Left lobe of liver (tissue), 2 donors: ENCODE data around the gene HSPG2. TPM values are rescaled to one million over a fixed set of nuclear protein-coding genes. Genes with fewer than 3 reads are reported as not detected.
"Not testable (repeated sequence)": the region's sequence is repeated elsewhere in the genome, so short reads cannot be mapped to it uniquely, and the experiment has no call there.

Source experiments
- ATAC-seq: fragments of 200-7000 bp; cut with Tn5 transposase; one replicate; pipeline ENCODE4 v1.9.1; 2020; ENCODE audit warnings: mild to moderate bottlenecking, moderate library complexity
- DNase-seq: peaks from one replicate; pipeline ENCODE4 v3.0.0-alpha.2; 2020; ENCODE audit warnings: low spot score
- total RNA-seq: library from RNA; stranded (reverse); gene quantifications from one replicate; pipeline ENCODE4 v1.2.1, GENCODE V29; 2021
- donor health status: DM: no; HTN: no; CAD: no; lungs with moderate emphysema.
- donor health status: DM: no; HTN: yes; CAD: no.

The HSPG2 gene
- total RNA-seq: 50.8 TPM

DNA sequence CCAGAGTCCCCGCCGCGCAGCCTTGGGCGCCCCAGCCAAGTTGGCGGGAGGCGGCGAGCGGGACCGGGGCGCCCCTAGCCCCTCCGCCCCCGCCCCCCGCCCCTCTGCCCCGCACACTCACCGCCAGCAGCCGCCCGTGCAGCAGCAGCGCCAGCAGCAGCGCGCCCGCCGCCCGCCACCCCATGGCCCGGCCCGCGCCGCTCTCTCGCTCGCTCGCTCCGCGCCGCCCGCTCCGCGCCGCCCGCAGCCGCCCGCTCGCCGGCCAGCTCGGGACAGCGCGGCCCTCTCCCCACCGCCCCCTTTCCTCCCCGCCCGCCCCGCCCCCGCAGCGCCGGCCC is at the start of gene HSPG2:
HSPG2 (minus strand) TSS at position 277 of the 338 bp plus-strand sequence; CDS start at position 184, 93 bp downstream.
- ATAC-seq (no peak), DNase-seq (no peak)

DNA sequence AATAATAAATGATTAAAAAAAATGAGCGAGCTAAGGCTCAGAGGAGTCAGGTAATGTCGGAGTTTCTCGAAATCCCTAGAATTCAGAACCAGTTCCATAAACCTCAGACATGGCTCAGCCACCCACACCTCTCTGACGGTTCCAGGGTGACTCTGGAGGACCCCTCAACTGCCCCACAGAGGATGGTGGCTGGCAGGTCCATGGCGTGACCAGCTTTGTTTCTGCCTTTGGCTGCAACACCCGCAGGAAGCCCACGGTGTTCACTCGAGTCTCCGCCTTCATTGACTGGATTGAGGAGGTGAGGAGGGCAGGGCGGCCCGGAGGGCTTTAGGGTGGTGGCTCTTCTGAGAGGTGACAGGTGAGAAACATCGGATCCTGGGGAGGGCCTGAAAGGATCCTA is 49.3 kb upstream of the HSPG2 start:
- ATAC-seq, DNase-seq: not testable (repeated sequence)

DNA sequence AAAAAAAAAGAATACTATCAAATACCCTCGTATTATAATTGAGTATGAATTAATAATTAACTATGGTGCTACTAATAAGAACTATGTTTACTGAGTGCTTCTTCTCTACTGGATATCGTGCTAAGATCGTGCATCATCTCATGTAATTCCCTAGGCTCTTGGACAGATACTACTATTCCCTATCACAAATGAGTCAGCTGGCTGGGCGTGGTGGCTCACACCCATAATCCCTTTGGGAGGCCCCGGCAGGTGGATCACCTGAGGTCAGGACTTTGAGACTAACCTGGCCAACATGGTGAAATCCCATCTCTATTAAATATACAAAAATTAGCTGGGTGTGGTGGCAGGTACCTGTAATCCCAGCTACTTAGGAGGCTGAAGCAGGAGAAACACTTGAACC is 48.8 kb upstream of the HSPG2 start:
- not testable (repeated sequence) for ATAC-seq, DNase-seq

DNA sequence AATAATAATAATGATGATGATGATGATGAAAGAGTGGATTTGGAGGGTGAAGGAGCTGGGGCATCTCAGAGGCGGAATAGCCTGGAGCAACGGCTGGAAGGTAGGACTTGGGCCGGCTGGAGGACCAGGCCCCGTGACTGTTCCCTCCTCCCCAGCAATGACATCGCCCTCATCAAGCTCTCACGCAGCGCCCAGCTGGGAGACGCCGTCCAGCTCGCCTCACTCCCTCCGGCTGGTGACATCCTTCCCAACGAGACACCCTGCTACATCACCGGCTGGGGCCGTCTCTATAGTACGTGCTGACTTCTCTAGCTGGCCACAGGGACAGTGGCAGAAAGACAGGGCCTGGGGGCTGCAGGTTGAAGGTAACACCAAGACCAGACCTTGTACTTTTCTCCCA is 46.4 kb upstream of the HSPG2 start:
- not testable (repeated sequence) for DNase-seq, ATAC-seq

DNA sequence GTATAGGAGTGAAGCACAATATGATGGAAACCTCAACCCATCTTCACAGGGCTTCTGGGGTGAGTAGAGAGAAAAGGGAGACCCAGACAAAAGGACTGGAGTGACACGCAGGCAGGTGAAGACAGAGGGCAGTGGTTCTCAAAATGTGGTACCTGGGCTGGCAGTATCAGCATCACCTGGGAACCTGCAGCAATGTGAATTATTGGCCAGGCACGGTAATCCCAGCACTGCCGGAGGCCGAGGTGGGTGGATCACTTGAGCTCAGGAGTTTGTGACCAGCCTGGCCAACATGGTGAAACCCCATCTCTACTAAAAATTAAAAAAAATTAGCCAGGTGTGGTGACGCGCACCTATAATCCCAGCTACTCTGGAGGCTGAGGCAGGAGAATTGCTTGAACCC is 45.0 kb upstream of the HSPG2 start:
- not testable (repeated sequence) for ATAC-seq

DNA sequence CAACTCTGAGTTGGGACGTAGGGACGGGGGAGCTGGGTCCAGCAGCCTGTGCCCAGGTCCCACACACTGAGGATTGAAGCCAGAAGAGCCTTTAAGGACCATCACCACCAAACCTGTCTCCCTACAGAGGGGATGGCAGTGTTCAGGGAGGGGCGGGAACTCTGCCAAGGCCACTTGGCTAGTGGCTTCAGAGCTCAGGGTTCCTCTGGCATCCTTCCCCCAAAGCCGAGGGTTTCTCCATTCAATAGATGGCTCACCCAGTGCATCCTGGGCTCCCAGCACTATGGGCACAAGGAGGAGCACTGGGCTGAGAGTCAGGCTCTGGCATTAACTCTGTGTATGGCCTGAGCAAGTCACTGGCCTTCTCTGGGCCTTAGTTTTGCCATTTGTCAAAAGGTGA is 44.1 kb upstream of the HSPG2 start:
- peak; percentile 65 for ATAC-seq
- not testable (repeated sequence) for DNase-seq

More for the DNA sequence above, 45.0 kb upstream of the HSPG2 start:
- DNase-seq: not testable (repeated sequence)

DNA sequence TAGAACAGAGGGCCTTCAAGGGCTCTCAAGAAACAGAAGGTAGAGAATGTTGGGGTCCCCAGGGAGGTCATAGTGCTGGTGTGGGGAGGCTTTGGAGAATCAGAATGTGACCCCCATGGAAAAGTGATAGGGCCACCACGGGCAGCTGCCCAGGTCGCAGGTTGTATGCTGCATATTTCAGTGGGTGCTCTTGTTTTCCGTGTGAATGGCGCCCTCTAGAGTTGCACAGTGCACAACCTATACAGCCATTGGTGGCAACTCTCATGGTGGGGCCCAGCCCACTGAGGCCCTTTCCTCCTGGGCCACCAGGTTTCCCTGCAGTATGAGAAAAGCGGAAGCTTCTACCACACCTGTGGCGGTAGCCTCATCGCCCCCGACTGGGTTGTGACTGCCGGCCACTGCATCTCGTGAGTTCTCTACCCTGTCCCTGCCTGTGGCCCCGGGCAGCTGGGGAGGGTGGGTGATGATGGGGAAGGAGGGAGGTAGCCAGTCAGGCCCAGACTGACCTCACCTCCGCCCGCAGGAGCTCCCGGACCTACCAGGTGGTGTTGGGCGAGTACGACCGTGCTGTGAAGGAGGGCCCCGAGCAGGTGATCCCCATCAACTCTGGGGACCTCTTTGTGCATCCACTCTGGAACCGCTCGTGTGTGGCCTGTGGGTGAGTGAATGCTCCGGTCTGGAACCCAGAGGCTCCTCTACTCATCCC is 43.6 kb upstream of the HSPG2 start:
- not testable (repeated sequence) for DNase-seq
- ATAC-seq: peak; percentile 69

DNA sequence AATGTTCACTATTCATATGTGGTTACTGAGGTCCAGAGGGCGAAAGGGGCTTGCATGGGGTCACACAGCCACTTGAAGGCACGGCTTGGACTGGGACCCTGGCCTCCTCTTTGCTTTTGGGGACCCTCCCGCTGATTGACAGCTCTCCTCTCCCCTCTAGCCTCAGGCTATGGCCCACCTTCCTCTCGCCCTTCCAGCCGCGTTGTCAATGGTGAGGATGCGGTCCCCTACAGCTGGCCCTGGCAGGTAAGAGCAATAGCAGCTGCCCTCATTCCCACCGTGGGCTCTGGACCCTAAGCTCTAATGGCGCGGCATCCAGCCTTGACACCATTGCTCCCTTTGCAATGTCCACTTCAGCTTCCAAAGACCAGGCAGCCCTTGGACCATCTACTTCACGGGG is 41.1 kb upstream of the HSPG2 start:
- ATAC-seq: not testable (repeated sequence)

DNA sequence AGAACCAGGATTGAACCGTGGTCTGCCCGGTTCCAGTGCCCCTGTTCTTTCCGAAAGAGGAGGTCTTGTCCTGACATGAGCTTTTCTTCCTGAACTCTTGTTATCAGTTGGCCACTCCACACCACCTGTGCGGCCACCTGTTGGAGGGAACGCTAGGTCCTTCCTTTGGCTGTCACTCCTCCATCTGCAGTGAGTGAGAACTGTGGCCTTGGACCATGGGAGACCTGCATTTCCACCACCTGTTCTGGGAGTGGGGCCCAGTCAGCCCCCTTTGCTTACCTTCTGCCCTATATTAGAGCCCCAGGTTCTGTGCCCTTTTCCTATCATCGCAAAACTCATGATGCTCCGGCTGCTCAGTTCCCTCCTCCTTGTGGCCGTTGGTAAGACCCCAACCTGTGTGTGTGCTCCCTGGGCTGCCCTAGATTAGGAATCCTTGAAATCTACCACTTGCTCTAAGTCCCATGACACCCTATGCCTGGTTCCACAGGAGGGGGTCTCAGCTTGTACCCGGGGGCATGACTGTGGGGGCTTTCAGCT is 39.7 kb upstream of the HSPG2 start, which contains the start of gene CELA3B:
CELA3B (plus strand) TSS at position 320 of the 537 bp plus-strand sequence; CDS start at position 338, 18 bp downstream.
- DNase-seq, ATAC-seq: not testable (repeated sequence)

More for the DNA sequence above, 41.1 kb upstream of the HSPG2 start:
- not testable (repeated sequence) for DNase-seq

DNA sequence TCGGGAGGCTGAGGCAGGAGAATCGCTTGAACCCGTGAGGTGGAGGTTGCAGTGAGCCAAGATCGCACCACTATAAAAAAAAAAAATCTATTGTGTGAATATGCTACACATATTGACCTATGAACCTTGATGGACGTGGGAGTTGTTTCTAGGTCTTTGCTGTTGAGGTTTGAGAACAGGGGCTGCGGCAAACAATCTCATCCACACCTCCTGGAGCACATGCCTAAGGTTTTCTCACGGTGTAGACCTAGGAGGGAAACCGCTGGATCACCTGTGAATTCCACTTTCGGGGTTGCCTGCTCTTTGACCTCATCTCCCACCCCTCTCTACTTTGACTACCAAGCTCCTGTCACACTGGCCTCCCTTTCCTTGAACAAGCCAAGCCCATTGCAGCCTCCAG is 38.2 kb upstream of the HSPG2 start:
- DNase-seq, ATAC-seq: not testable (repeated sequence)

DNA sequence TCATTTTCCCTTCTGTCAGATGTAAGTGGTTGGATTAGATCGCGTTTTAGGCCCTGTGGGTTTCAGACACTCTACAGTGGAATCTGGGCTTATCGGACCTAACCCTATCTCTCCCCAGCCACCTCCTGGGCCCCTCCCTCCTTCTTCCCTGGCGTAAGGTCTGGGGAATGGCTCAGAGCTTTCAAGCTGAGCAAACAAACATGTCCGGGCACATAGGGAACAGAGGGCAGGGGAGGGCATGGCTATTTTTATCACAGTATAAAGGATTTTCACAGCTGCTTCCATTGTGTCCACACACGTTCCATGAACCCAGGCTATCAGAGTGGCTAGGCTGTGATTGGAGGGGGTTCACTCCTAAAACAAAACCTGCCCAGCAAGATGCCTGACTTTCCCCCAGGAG is 37.6 kb upstream of the HSPG2 start:
- peak; percentile 74 for ATAC-seq

DNA sequence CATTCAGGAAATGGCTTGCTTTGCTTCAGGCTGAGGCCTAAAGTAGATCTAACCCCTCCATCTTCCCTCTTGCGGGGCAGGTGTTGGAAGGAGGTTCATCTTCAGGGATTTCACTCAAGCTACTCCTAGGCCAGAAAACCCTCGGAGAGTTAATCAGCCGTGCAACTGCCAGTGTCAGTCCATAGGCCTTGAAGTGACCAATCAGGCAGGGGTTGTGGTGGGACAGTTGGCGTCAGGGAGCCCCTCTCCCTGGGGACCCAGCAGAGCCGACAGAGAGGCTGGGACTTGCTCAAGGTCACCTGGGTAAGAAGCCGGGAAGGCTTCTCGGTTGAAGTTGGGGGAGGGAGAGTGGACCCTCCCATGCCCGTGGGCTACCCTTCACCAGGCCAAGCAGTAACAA is 36.8 kb upstream of the HSPG2 start:
- not testable (repeated sequence) for DNase-seq, ATAC-seq

More for the DNA sequence above, 37.6 kb upstream of the HSPG2 start:
- not testable (repeated sequence) for DNase-seq

DNA sequence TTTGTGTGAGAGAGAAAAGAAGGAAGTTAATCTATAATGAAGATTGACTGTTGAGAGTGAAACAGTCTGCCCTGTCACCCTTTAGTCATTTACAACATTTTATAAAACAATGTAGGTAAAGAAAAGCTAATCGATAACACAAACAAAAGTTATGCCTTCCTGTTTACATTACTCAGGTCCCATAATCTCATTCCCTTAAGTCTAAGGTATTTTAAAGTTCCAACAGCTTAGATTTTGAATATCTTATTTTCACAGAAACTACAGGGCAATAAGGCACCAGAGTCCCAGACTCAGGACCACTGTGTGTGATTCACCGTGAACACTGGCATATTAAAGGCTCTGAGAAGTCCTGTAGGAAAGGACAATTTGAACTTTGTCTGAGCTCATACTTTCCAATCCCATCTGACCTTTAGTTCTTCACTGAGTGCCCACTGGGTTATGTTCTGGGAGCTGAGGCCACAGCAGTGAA is 35.9 kb upstream of the HSPG2 start:
- peak; percentile 46 for ATAC-seq
- not testable (repeated sequence) for DNase-seq

DNA sequence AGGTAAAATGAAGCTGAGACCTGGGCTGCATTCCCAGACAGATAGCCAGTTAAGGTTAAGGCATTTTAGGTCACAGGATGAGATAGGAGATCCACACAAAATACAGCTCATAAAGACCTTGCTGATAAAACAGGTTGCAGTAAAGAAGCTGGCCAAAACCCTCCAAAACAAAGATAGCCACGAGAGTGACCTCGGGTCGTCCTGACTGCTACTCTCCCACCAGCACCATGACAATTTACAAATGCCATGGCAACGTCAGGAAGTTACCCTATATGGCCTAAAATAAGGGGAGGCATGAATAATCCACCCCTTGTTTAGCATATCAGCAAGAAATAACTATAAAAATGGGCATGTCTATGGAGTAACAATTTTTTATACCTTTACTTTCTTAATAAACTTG is 33.4 kb upstream of the HSPG2 start:
- ATAC-seq: peak; percentile 52
- DNase-seq: not testable (repeated sequence)

DNA sequence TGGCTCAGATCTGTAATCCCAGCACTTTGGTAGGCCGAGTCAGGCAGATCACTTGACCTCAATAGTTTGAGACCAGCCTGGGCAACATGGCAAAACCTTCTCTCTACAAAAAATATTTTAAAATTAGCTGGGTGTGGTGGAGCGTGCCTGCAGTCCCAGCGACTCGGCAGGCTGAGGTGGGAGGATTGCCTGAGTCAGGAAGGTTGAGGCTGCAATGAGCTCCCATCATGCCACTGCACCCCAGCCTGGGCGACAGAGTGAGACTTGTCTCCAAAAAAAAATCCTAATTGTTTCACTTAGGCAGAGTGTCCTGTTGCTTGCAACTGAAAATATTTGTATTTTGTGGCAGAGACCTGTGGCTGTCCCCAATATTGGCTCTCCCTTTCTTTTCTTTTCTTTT is 32.0 kb upstream of the HSPG2 start:
- ATAC-seq: not testable (repeated sequence)

DNA sequence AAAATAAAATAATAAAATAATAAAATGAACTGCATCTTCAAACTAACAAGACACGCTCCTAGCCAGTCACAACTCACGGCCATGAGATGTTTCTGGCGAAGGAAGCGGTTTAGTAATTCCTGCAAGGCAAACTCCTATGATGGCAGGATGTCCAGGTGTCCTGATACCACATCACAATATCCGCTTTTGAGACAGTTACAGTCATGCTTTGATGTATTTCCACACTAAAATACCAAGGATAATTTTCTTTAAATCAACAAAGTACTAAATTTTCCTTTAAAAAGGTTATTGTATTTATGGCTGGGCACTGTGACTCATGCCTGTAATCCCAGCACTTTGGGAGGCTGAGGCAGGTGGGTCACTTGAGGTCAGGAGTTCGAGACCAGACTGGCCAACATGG is 30.1 kb upstream of the HSPG2 start:
- DNase-seq, ATAC-seq: not testable (repeated sequence)

More for the DNA sequence above, 32.0 kb upstream of the HSPG2 start:
- not testable (repeated sequence) for DNase-seq

DNA sequence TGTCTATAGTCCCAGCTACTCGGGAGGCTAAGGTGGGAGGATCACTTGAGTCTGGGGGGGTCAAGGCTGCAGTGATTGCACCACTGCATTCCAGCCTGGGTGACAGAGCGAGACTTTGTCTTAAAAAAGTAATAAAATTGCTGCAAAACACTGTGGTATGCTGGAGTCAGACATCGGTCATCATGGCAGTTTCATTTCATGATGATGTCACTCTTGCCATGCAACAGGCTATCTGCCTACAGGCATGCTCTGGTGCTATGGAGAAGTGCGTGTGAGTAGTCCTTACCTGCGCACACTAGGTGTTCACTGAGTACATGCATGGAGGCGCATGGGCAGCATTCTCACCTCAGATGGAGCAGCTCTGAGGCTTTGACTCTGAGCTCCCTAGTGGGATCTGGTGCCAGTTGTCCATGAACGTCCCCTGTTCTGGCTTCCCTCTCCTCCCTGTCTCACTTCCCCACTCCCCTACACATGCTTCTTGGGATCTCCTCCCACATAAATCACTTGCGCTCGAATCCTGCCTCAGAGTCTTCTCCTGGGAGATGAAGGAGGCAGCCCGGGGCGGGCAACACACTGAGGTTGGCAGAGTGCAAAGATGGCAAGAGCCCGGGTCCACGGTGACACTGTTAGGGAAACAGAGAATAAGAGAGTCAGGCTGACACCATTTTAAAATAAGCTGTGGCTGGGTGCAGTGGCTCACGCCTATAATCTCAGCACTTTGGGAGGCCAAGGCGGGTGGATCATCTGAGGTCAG is 29.3 kb upstream of the HSPG2 start:
- DNase-seq (no peak), ATAC-seq (no peak)

DNA sequence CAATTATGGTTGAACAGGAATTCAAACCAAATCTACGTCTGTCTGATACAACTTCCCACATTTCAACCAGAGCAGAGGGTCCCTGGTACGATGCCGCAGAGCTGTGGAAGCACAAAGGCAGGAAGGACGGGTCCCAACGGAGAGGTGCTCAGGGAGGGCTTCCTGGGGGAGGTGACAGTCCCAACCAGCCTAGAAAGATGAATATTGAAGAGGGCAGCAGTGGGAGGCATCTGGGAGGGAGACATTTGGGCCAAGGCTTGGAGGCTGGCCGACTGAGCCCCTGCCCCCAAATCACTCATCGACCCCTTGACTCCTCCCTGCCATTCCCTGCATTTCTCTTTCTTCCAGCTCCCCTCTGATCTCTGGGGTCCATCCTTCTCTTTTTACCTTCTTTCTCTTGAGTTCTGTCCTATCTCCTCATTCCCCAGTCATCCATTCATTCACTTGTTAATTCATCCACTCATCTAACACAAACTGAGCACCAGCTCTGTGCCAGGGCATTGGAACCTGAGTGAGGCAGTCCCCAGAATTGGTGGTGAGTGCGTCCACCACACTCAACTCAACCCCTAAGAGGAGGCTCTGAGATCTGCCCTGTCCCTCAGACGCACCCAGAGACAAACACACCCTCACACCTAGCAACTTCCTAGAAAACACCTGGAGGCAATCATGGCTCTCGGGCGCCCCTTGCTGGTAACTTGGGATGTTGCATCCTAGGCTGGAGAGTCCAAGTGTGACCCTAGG is 26.5 kb upstream of the HSPG2 start:
- peak; percentile 77 for DNase-seq

DNA sequence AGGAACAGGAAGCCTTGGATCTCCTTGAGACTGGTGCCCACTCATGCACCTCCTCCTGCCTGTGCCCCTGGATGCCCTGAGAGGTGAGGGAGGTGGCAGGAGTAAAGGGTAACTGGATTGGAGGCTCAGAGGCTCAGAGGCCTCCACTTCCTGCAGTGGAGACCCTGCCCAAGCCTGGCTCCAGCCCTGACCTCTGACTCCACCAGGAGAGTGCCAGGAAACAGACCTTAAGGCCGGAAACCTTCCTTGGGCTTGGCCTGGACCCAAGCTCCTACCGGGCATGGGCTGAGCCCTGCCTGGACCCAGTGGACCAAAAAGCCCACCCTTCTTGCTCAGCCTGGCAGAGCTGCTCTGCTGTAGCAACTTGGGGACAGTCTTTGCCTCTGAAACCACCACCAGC is 24.7 kb upstream of the HSPG2 start:
- DNase-seq (no peak), ATAC-seq (no peak)

More for the DNA sequence above, 26.5 kb upstream of the HSPG2 start:
- peak; percentile 99 for ATAC-seq

DNA sequence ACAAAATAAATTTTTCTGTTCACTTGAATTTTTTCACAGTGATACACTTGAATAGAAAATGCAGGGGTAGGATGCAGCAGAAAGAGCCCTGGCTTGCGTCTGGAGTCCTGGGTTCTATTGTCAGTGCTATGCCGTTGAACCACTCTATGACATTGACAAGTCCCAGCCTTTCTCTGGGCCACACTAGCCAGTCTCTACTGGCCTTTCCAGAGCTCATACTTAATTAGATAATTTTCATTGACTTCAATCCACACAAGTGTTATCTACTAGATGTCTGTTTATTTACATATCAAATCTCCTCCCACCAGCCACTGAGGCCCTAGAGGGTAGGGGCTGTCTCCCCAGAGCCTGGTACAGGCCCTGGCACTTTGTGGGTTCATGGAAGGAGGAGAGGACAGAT is 24.2 kb upstream of the HSPG2 start:
- no peak for DNase-seq
- ATAC-seq: no peak
